Natural killer cell (primary cell): ENCODE results near the gene STPG3. TPM values are rescaled to one million over a fixed set of nuclear protein-coding genes. Genes with fewer than 3 reads are reported as not detected.

ENCODE experiments used
- ATAC-seq, 3 donors: fragments of 150-1000 bp in 2 of 3; fragments of 200-7000 bp in 1 of 3; cut with Tn5 transposase; 1 replicate in 1 of 3; 2 replicates in 2 of 3; pipeline ENCODE4 v1.10.0; 2021; ENCODE audit warnings: mild to moderate bottlenecking in 2 of 3, moderate library complexity in 2 of 3
- DNase-seq, 2 donors: peaks; one replicate each; pipeline versions ENCODE4 v3.0.0 to v3.0.0-alpha.2; 2013 to 2021; ENCODE audit warnings: mixed read lengths in 1 of 2
- H3K27ac ChIP-seq: one replicate; pipeline ENCODE4 v1.5.1; 2013; ENCODE audit warnings: mild to moderate bottlenecking, low read length
- H3K27me3 ChIP-seq: one replicate; pipeline ENCODE4 v1.6.1; 2013; ENCODE audit warnings: low read length; ENCODE audit not compliant: control insufficient read depth, insufficient read depth
- H3K36me3 ChIP-seq: one replicate; pipeline ENCODE4 v1.6.1; 2013; ENCODE audit warnings: low read length; ENCODE audit not compliant: control insufficient read depth, insufficient read depth
- H3K4me1 ChIP-seq: one replicate; pipeline ENCODE4 v1.6.1; 2013; ENCODE audit warnings: low read length; ENCODE audit not compliant: control insufficient read depth, insufficient read depth
- H3K4me3 ChIP-seq: one replicate; pipeline ENCODE4 v1.5.1; 2013; ENCODE audit warnings: low read length
- H3K9me3 ChIP-seq: one replicate; pipeline ENCODE4 v1.6.1; 2013; ENCODE audit warnings: low read length; ENCODE audit not compliant: control insufficient read depth, insufficient read depth
- H3K27ac Mint-ChIP-seq, 2 donors: one replicate each; pipeline ENCODE4 v1.8.0; 2022; ENCODE audit warnings: mild to moderate bottlenecking in 2 of 2, mixed read lengths in 2 of 2, moderate library complexity in 1 of 2
- H3K27me3 Mint-ChIP-seq, 2 donors: one replicate each; pipeline ENCODE4 v1.8.0; 2022; ENCODE audit warnings: low read depth in 2 of 2, mixed read lengths in 2 of 2
- H3K36me3 Mint-ChIP-seq: one replicate; pipeline ENCODE4 v1.8.0; 2022; ENCODE audit warnings: mixed read lengths
- H3K4me1 Mint-ChIP-seq, 2 donors: one replicate each; pipeline ENCODE4 v1.8.0; 2022; ENCODE audit warnings: mixed read lengths in 2 of 2
- H3K4me3 Mint-ChIP-seq: one replicate; pipeline ENCODE4 v1.8.0; 2022; ENCODE audit warnings: mild to moderate bottlenecking, moderate library complexity, mixed read lengths
- H3K9me3 Mint-ChIP-seq, 2 donors: one replicate each; pipeline ENCODE4 v1.8.0; 2022; ENCODE audit warnings: mixed read lengths in 2 of 2
- WGBS: methylation state at CpG from one replicate; pipeline ENCODE4 v1.1.7; 2013; ENCODE audit warnings: missing lambda C conversion rate; ENCODE audit not compliant: insufficient coverage; 5-methylcytosine and 5-hydroxymethylcytosine counted together
- intact Hi-C: fragments of 100-400 bp; cut with micrococcal nuclease; formaldehyde crosslinking; loops from one replicate; pipeline ENCODE4 v1.14.2; 2022
- total RNA-seq, 4 donors: library from RNA; stranded (reverse); fragments of 120-200 nt in 1 of 4; gene quantifications; one replicate each; pipeline versions ENCODE4 v1.2.3 to v1.2.4, GENCODE V29; 2013 to 2022
- TF ChIP-seq, protein P1 (sequence below): fragments of 200-600 bp; IDR thresholded peaks from one replicate; pipeline ENCODE4 v1.8.0; 2022; ENCODE audit warnings: antibody characterized with exemption

STPG3 gene
- total RNA-seq, 3 donors from 2014 or later (not counting 1 experiment from before 2014, with no cell fraction given): not detected

- Mint-ChIP-seq H3K4me1 (peaks cover 0 to 16% of the 10 kb centered on the region in 2 donors), H3K9me3 (no peaks in the 10 kb centered on the region), H3K27ac (no peak overlapping the region), H3K36me3 (no peaks in the 10 kb centered on the region), H3K27me3 (peaks cover 9 to 17% of the 10 kb centered on the region in 2 donors), H3K4me3 (peak overlapping the region; percentile 17)
- ATAC-seq (peak; percentile 91 to 96 (median 94)), DNase-seq (peak; percentile 72 to 75)
- Histone ChIP-seq H3K27me3 (peaks cover 38% of the 10 kb centered on the region), H3K4me1 (peaks cover 18% of the 10 kb centered on the region), H3K36me3 (no peaks in the 10 kb centered on the region), H3K27ac (no peak overlapping the region), H3K9me3 (no peaks in the 10 kb centered on the region), H3K4me3 (no peak overlapping the region)
- intact Hi-C loops: loop anchor here (2.0 to 10.0 kb wide), 2 partner anchors 111 to 229 kb away; no protein-coding TSS in a partner anchor
- under 1% methylated on average over 76 of the region's 76 CpGs for whole genome bisulfite sequencing
- TF ChIP-seq, protein P1, sequence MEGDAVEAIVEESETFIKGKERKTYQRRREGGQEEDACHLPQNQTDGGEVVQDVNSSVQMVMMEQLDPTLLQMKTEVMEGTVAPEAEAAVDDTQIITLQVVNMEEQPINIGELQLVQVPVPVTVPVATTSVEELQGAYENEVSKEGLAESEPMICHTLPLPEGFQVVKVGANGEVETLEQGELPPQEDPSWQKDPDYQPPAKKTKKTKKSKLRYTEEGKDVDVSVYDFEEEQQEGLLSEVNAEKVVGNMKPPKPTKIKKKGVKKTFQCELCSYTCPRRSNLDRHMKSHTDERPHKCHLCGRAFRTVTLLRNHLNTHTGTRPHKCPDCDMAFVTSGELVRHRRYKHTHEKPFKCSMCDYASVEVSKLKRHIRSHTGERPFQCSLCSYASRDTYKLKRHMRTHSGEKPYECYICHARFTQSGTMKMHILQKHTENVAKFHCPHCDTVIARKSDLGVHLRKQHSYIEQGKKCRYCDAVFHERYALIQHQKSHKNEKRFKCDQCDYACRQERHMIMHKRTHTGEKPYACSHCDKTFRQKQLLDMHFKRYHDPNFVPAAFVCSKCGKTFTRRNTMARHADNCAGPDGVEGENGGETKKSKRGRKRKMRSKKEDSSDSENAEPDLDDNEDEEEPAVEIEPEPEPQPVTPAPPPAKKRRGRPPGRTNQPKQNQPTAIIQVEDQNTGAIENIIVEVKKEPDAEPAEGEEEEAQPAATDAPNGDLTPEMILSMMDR: peak; percentile 64
These were observed 44.2 kb downstream of the STPG3 start for GRCh38 chr9:137295238-137295811.

DNA sequence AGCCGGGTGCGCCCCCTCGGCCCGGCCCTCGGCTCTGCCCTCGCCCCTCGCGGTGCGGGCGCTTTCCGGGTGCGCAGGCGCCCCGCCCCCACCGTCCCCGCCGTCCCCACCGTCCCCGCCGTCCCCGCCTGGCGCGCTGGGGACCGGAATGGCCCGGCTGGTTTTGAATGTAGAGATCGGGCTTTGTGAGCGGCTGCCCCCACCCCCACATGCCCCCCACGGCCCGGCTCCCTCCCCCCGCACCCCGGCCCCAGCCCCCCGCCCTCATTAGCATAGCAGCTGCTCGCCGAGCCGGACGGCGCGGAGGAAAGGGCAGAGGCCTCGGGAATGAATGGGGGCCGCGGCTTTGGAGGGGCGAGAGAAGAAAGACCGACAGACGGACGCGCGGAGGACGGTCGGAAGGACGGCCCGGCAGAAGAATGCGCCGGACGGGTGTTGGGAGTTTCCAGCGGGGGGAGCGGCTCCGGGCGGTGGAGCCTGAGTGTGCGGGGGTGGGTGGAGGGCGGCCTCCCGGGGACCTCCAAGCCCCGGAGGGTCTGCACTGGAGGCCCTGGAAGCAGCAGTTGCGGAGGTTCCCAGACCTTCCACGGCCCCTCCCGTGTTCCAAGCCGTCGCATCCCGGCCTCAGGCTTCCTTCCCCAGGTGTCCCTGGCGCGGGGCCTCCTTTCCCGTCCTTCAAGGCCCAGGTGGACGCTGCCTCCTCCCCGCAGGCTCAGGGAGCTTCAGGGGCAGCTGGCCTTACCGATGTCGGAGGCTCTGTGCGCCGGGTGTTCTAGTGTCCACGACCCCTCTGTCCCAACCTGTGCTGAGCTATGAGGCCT is 45.0 kb downstream of the STPG3 start:
- no peak for DNase-seq
- Histone ChIP-seq H3K9me3 (no peaks in the 10 kb centered on the region), H3K36me3 (no peaks in the 10 kb centered on the region), H3K4me1 (peaks cover 25% of the 10 kb centered on the region), H3K27me3 (peaks cover 39% of the 10 kb centered on the region), H3K27ac (no peak overlapping the region), H3K4me3 (no peak overlapping the region)
- no peaks in the 10 kb centered on the region for H3K9me3 Mint-ChIP-seq
- peak overlapping the region; percentile 78 for H3K4me3 Mint-ChIP-seq
- no peak overlapping the region for H3K27ac Mint-ChIP-seq
- peak; percentile 19 to 25 (median 20) for ATAC-seq
- no peaks in the 10 kb centered on the region for H3K36me3 Mint-ChIP-seq
- H3K27me3 Mint-ChIP-seq: peaks cover 9 to 17% of the 10 kb centered on the region in 2 donors
- TF ChIP-seq, protein P1: no peak
- WGBS: 23% methylated on average over 61 of the region's 78 CpGs
- intact Hi-C loops: loop anchor here (2.0 to 10.0 kb wide), 2 partner anchors 111 to 229 kb away; no protein-coding TSS in a partner anchor
- H3K4me1 Mint-ChIP-seq: peaks cover 0 to 20% of the 10 kb centered on the region in 2 donors

- H3K4me1 Mint-ChIP-seq: peaks cover 0 to 20% of the 10 kb centered on the region in 2 donors
- intact Hi-C loops: loop anchor here (10.0 kb wide), 1 partner anchor 228 kb away; no protein-coding TSS in a partner anchor
- WGBS: 64% methylated on average over 24 of the region's 24 CpGs
- peaks cover 9 to 17% of the 10 kb centered on the region in 2 donors for H3K27me3 Mint-ChIP-seq
- TF ChIP-seq, protein P1: no peak
- no peaks in the 10 kb centered on the region for H3K36me3 Mint-ChIP-seq
- no peak for DNase-seq
- H3K9me3 Mint-ChIP-seq: no peaks in the 10 kb centered on the region
- Histone ChIP-seq H3K36me3 (no peaks in the 10 kb centered on the region), H3K27me3 (peaks cover 39% of the 10 kb centered on the region), H3K4me1 (peaks cover 30% of the 10 kb centered on the region), H3K9me3 (no peaks in the 10 kb centered on the region), H3K4me3 (no peak overlapping the region), H3K27ac (no peak overlapping the region)
- no peak overlapping the region for H3K27ac Mint-ChIP-seq
- peak overlapping the region; percentile 78 for H3K4me3 Mint-ChIP-seq
- no peak for ATAC-seq
These were observed 45.9 kb downstream of the STPG3 start for GRCh38 chr9:137296670-137297664.
